Urinary bladder (tissue), 4 donors: ENCODE measurements around the gene TPRA1. TPM values are rescaled to one million over a fixed set of nuclear protein-coding genes. Genes with fewer than 3 reads are reported as not detected.
A peak's percentile ranks its signal among the peaks of the same experiment; 100 is the strongest.

Experiments
- DNase-seq: peaks from one replicate; pipeline ENCODE4 v3.0.0-alpha.2; 2015; ENCODE audit errors: extremely low spot score
- H3K27ac ChIP-seq: one replicate; pipeline ENCODE4 v1.5.1; 2013; ENCODE audit warnings: low read depth, mild to moderate bottlenecking, moderate library complexity
- H3K36me3 ChIP-seq: one replicate; pipeline ENCODE4 v1.6.1; 2013; ENCODE audit warnings: mild to moderate bottlenecking, moderate library complexity; ENCODE audit not compliant: insufficient read depth
- H3K4me1 ChIP-seq: one replicate; pipeline ENCODE4 v1.6.1; 2013; ENCODE audit warnings: mild to moderate bottlenecking, moderate library complexity; ENCODE audit not compliant: insufficient read depth
- H3K4me3 ChIP-seq: one replicate; pipeline ENCODE4 v1.5.1; 2013; ENCODE audit warnings: low read depth, low read length
- WGBS: extraction: QIAGEN DNeasy Blood & Tissue Kit; methylation state at CpG from one replicate; pipeline ENCODE4 v1.1.7; 2013; 5-methylcytosine and 5-hydroxymethylcytosine counted together
- polyA plus RNA-seq: library from polyadenylated mRNA; stranded (reverse); fragments of 200-250 nt; gene quantifications from one replicate; pipeline ENCODE4 v1.2.3, GENCODE V29; 2013
- total RNA-seq: library from RNA; depleted of rRNA; stranded (reverse); fragments of >200 nt; gene quantifications from one replicate; pipeline ENCODE4 v1.2.3, GENCODE V29; 2014
- donor health status: healthy with polysubstance abuse.
- donor health status: healthy.

The TPRA1 gene
- 20.6 TPM for total RNA-seq
- polyA plus RNA-seq, result 41.5 TPM

DNA sequence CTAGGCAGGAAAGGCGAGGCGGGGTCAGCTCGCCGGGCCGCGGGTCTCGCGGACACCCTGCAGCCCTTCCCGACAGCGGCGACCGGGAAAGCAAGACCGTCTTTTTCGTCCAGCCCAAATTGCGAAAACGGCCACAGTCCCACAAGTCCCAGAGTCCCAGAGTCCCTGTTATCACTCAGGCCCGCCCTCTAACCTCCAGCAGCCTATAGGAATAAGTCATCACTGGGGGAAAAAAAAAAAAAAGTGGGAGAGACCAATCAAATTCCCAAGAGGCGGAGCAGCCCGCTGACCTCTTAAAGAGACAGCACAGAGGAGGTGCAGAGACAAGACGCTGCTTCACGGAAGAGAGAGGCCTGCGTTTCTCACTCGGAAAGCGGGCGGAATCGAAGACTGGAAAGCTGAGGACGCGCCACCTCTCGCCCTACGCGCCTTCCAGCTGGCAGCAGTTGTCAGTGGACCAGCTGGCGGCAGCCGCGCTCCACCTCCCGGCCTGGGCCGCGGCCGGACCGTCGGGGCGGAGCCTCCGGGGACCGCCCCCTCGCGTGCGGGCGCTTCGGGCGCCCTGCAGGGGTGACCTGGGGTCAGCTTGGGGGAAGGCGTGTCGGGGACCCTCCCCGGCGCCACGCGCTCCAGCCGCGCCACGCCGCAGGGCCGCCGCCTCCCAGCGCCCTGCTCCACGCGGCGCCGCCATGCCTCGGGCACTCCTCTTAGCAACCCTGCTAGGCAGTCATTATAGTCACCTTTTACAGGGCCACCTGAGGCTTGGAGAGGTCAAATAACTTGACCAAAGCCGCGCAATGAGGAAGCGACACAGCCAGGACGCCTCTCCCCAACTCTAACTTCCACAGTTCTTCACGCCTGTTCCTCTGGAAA, at the start of gene TPRA1:
Gene TPRA1, minus strand, starts transcription at position 141 of the 873 bp plus-strand sequence. CDS start 10,587 bp downstream, outside the sequence.
- under 1% methylated on average over 72 of the region's 72 CpGs for WGBS
- H3K4me3 ChIP-seq, result peak within 1 kb of the TSS; percentile 92
- no peaks in the 10 kb centered on the region for H3K36me3 ChIP-seq
- peak within 1 kb of the TSS; percentile 92 for H3K27ac ChIP-seq
- DNase-seq, result peak; percentile 96
- peaks cover 2% of the 10 kb centered on the region for H3K4me1 ChIP-seq

GRCh38 chr3:127640042-127640355, 49.5 kb upstream of the TPRA1 start:
- WGBS, result over 99% methylated on average over 3 of the region's 3 CpGs
- Histone ChIP-seq H3K4me1 (no peaks in the 10 kb centered on the region), H3K27ac (no peak overlapping the region), H3K36me3 (no peaks in the 10 kb centered on the region), H3K4me3 (no peak overlapping the region)
- DNase-seq, result no peak

DNA sequence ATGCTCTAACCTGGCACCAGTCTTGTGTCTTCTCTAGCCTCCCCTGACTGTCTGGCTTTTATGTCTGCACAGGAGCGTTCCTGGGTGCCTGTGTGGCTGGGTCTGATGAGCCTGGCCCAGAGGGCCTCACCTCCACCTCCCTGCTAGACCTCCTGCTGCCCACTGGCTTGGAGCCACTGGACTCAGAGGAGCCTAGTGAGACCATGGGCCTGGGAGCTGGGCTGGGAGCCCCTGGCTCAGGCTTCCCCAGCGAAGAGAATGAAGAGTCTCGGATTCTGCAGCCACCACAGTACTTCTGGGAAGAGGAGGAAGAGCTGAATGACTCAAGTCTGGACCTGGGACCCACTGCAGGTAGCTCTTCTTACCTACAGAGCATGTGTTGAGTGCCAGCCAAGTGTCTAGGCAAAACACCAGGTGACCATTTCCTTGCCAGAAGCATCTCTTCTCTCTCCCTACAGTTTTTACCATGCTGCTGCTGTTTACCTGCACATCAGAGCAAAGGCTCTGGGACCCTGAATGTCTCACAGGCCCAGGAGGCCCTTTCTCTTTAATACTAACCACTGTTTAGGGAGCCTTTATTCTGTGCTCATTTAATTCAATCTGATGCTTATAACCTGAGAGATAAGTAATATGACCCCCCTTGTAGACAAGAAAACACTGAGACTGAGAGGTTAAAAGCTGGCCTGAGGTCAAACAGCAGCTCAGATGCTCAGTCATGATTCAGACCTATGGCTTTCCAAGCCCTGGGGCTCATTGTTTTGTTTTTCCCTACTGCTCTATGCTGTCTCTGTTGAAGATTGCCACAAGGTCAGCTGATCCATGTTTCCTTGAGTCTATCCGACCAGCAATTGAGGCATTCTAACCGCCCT, 48.9 kb upstream of the TPRA1 start:
- no peak for DNase-seq
- Histone ChIP-seq H3K27ac (no peak overlapping the region), H3K4me1 (no peaks in the 10 kb centered on the region), H3K4me3 (no peak overlapping the region), H3K36me3 (no peaks in the 10 kb centered on the region)
- WGBS, result 91% methylated on average over 5 of the region's 5 CpGs

DNA sequence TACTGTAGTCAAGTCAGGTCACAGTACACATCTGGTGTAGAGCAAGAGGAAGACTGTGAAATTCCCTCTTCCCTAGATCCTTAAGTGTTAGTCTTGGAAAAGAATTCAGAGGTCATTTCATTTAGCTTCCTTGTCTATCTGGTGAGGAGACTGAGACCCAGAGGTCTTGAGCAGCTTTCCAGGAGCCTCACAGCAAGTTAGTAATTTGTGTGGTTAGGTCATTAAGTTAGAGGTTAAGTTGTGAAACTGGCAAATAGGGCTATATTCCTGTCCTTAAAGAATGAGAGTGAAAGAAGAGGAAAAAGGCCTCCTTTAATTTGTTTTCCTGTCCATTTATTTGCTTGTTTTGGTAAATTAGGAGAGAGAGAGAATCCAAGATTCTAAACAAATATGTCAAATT, 47.4 kb upstream of the TPRA1 start:
- H3K4me3 ChIP-seq, result no peak overlapping the region
- no peak for DNase-seq

GRCh38 chr3:127637546-127637945, 47.0 kb upstream of the TPRA1 start:
- Histone ChIP-seq H3K36me3 (no peaks in the 10 kb centered on the region), H3K27ac (no peak overlapping the region), H3K4me3 (no peak overlapping the region), H3K4me1 (no peaks in the 10 kb centered on the region)
- DNase-seq, result no peak
- 68% methylated on average over 3 of the region's 3 CpGs for WGBS

More for the DNA sequence above, 47.4 kb upstream of the TPRA1 start:
- no peak overlapping the region for H3K27ac ChIP-seq
- H3K4me1 ChIP-seq, result no peaks in the 10 kb centered on the region
- H3K36me3 ChIP-seq, result no peaks in the 10 kb centered on the region

GRCh38 chr3:127634653-127635052, 44.1 kb upstream of the TPRA1 start:
- DNase-seq, result no peak
- Histone ChIP-seq H3K36me3 (no peaks in the 10 kb centered on the region), H3K4me3 (no peak overlapping the region), H3K27ac (no peak overlapping the region), H3K4me1 (no peaks in the 10 kb centered on the region)
- WGBS, result 88% methylated on average over 12 of the region's 12 CpGs

DNA sequence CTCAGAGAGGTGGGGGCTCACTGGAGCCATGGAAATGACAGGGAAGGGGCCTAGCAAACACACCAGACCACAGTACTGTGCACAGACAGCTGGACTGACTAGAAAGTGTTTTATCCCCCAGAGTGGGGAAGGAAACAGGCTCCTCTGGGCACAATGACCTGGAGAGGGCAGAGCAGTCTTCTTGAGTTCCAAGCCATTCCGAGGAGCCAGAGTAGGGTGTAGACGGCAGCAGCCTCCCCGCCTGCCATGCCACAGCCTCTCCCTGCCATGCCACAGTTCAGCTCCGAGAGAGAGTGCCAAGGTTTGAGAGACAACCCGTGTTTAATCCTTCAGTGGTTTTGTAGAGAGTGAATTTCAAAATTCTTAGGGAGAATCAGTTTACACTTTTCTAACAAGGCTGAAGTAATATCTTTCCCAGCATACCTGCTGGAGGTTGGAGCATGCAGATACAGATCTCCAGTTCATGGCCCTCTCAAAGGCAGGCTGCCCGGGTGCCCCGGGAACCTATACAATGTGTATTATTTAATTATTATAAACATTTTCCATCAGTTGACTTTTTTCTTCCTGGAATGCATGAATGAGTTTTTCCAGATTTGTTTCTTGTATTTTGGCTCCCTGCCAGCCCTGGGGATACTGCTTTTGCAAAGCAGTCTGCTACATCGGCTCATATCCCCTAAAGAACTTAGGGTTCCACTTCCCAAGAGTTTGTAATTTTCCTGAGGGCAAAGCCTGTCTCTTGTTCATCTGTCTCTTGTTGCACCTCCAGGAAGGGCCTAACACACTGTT, 41.7 kb upstream of the TPRA1 start:
- WGBS, result 58% methylated on average over 8 of the region's 8 CpGs
- DNase-seq, result no peak
- H3K4me1 ChIP-seq, result peaks cover 2% of the 10 kb centered on the region
- H3K36me3 ChIP-seq, result no peaks in the 10 kb centered on the region
- H3K4me3 ChIP-seq, result no peak overlapping the region
- no peak overlapping the region for H3K27ac ChIP-seq

DNA sequence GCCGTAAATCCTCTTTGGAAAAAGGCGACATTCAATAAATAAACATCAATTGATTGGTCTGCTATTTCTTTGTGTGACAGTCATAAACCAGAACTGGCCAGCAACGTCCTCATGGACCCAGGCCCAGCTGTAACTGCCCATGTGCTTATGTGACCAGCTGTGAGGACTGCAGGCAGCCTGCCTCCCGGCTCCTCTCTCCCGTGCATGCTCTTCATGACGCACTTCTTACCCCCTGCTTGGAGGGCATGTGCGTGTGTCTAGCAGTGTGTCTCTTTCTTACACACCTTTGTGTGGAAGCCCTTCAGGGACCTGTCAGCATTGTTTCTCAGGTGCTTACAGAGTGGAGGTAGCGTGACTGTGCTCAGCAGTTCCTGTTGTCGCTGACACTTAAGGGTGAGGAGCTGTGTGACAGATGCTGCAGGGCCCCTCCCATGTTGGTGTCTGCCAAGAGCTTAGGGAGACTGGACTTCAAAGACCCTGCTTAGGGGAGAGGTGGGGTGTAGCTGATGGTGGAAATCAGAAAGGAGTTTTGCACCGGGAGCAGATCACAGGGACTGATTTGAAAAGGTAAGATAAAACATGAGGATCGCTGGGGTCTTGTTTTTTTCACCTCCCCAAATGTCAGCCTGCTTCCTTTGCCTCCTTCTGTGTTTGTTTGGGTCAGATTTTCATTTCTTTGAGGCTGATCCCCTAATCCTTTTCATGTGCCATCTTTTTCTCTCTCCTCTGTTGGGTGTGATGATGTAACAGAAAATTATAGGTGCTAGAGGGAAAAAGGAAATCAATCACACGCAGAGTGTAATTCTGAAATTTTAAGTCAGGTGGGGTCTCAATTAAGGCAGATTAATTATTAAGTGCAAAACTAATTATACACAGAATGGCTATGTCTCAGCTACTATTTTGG, 40.5 kb upstream of the TPRA1 start:
- no peak for DNase-seq
- H3K4me1 ChIP-seq, result peaks cover 2% of the 10 kb centered on the region
- no peak overlapping the region for H3K4me3 ChIP-seq
- no peaks in the 10 kb centered on the region for H3K36me3 ChIP-seq
- no peak overlapping the region for H3K27ac ChIP-seq
- WGBS, result 81% methylated on average over 12 of the region's 12 CpGs

DNA sequence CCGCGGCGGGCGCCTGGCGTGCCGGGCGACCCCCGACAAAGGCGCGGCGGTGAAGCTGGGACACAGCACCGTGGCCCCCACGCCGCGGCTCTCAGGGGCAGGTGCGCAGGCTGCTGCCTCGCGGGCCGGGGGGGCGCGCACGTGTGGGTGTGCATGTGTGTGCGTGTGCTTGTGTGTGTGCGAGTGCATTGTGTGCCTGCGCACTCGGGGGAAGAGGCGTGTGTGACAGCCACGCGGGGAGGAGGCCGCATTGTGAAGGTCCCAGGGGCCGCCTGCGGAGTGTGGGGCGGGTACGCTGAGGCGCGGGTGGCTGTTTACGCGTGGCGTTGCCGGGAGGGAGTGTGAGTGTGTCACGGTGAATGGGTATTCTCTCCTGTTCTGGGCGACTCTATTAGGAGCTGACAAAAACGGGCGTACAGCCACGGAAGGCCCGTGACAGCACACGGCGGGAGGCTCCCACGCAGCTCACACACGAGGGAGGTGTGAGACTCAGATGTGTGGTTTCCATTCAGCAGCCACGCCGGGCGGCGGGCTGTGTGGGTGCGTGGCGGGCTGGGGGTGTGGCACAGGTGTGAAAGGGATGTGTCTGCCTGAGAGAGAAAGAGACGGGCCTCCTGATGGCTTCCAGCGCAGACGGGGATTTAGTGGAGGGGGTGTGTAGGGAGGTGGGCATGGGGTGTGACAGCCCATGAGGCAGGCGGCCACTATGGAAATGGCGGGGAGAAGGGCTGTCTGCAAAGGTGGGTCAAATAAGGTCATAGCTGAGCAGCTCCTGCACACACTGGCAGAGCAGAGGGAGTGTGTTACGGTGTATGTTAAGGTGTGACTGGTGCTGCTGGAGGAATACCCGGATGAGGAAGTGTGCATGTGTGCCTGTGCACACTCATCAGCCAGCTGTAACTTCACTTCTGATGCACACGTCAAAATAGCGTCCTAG, 39.2 kb upstream of the TPRA1 start:
- H3K4me3 ChIP-seq, result peak overlapping the region; percentile 48
- H3K27ac ChIP-seq, result no peak overlapping the region
- H3K36me3 ChIP-seq, result no peaks in the 10 kb centered on the region
- DNase-seq, result no peak
- 18% methylated on average over 65 of the region's 65 CpGs for WGBS
- peaks cover 2% of the 10 kb centered on the region for H3K4me1 ChIP-seq

DNA sequence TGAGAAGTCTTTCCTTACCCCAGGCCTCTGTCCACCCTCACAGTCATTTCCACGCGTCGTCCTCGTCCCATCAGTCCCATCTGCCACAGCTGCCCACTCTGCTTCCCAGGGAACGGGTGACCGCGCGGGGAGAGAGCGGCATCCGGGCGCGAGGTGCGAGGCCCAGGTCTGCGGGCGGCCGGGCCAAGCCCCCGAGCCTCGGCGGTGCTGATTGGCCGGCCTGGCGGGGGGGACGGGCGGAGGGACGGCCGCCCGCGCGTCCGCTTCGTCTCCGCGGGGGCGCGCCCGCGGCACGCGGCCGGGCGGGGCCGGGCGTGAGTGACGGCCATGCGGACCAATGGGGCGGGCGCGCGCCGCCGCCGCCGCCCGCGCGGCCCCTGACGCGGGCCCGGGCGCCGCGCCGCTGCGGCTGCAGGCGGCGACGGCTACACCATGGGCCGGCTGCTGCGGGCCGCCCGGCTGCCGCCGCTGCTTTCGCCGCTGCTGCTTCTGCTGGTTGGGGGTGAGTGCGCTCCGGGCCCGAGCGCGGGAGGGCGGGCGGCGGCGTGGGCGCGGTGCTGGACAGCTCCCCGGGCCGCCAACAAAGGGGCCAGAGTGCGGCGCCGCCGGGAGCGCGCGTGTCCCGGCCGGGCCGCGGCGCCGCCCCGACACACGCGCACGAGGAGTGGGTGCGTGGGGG, 38.4 kb upstream of the TPRA1 start, which contains the start of gene PODXL2:
Gene PODXL2, plus strand, starts transcription at position 398 of the 679 bp plus-strand sequence. Its CDS starts 35 bp downstream, at position 433.
- WGBS, result 3% methylated on average over 105 of the region's 105 CpGs
- Histone ChIP-seq H3K36me3 (no peaks in the 10 kb centered on the region), H3K4me3 (peak within 1 kb of the TSS; percentile 48), H3K27ac (no peak within 1 kb of the TSS), H3K4me1 (peaks cover 2% of the 10 kb centered on the region)
- no peak for DNase-seq

GRCh38 chr3:127628426-127628787, 37.9 kb upstream of the TPRA1 start:
- Histone ChIP-seq H3K4me3 (no peak overlapping the region), H3K4me1 (peaks cover 2% of the 10 kb centered on the region), H3K27ac (no peak overlapping the region), H3K36me3 (no peaks in the 10 kb centered on the region)
- WGBS, result 62% methylated on average over 4 of the region's 4 CpGs
- no peak for DNase-seq
